GM12864 (cell line): ENCODE data around the gene GALNT17.

Source experiments
- DNase-seq: peaks from one replicate; pipeline ENCODE4 v3.0.0-alpha.2; 2011; ENCODE audit warnings: low read depth
- H3K4me3 ChIP-seq: 2 replicates; pipeline ENCODE4 v1.5.1; 2011; ENCODE audit warnings: mild to moderate bottlenecking, low read depth, low read length, control low read depth
- TF ChIP-seq, protein P1 (sequence below): IDR thresholded peaks from 2 replicates; pipeline ENCODE4 v1.5.1; 2011; ENCODE audit warnings: low read depth, mild to moderate bottlenecking, moderate library complexity, low read length, control low read depth, inconsistent platforms; ENCODE audit errors: missing control alignments

Gene GALNT17

DNA sequence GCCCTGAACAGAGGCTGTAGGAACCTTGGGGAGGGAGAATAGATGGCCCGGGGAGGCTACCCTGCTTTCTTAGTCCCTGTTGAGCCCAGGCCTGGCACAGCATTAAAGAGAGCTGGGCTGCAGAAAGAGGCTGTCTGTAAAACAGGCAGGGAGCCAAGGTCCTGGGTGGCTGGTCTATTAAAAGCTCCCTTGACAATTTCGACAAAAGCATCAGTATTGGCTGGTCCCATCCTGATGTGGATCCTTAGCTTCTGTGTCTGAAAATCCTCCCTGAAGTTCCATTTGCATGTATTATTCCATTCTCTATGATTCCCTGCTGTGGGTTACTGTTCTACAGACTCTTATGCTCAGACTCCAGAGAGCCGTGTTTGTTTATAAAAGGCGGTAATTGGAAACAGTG is 158.5 kb downstream of the GALNT17 start:
- no peak overlapping the region for H3K4me3 ChIP-seq
- TF ChIP-seq, protein P1, sequence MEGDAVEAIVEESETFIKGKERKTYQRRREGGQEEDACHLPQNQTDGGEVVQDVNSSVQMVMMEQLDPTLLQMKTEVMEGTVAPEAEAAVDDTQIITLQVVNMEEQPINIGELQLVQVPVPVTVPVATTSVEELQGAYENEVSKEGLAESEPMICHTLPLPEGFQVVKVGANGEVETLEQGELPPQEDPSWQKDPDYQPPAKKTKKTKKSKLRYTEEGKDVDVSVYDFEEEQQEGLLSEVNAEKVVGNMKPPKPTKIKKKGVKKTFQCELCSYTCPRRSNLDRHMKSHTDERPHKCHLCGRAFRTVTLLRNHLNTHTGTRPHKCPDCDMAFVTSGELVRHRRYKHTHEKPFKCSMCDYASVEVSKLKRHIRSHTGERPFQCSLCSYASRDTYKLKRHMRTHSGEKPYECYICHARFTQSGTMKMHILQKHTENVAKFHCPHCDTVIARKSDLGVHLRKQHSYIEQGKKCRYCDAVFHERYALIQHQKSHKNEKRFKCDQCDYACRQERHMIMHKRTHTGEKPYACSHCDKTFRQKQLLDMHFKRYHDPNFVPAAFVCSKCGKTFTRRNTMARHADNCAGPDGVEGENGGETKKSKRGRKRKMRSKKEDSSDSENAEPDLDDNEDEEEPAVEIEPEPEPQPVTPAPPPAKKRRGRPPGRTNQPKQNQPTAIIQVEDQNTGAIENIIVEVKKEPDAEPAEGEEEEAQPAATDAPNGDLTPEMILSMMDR = no peak
- no peak for DNase-seq

DNA sequence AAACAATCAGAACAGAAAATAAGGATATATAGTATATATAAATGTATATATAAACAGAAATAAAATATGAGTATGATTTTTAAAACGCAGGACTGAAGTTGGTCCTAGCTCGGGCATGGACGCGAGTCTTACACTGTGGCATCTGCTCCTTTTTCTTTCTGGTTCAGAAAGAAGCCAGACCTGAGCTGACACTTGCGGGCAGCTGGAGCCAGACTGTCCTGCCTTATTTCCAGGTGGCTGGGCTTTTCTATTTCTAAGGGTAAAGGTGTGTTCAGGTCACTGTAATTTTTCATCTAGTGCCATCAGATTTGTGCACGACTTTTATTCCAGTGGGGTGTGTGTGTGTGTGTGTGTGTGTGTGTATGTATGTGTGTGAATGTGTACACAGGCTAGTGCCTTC is 166.4 kb downstream of the GALNT17 start:
- no peak for DNase-seq
- no peak overlapping the region for H3K4me3 ChIP-seq
- TF ChIP-seq, protein P1 = no peak

DNA sequence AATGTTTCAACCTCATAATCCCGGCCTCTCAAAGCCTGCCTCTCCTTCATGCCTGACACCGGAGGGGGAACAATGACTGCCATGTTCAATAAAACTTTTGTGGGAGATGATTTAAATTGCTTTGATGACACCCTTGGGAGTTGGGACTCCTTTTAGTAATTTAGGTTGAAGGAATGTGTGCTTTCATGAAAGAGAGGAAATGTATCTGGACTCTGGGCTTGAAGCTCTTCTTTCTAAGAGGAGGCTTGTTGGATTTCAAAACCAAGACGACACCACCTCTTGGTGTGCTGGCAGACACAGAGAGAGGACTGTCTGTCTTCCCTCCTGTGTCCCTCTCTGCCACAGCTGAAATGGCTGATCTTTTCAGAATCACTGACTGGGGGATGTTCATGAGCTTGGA is 168.1 kb downstream of the GALNT17 start:
- TF ChIP-seq, protein P1 = no peak

DNA sequence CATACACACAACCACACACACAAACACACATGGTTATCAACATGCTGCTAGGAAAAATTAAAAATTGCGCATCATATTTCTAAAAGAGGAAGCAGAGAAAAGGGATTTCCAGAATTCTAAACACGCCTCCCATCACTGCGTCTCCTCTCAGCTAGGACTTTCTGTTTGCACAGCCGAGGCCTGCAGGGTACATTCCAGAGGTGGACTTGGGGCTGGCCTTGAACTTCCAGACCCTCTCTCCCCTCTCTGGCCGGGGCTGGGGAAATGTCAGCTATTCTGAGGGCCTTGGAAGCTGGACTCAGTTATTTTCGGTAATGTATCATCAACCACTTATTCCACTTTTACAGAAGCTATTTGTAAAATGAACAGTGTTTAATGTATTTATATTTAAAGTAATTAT is 168.7 kb downstream of the GALNT17 start:
- no peak for DNase-seq
- no peak overlapping the region for H3K4me3 ChIP-seq
- TF ChIP-seq, protein P1 = no peak

More for the DNA sequence above, 168.1 kb downstream of the GALNT17 start:
- H3K4me3 ChIP-seq = no peak overlapping the region
- no peak for DNase-seq

DNA sequence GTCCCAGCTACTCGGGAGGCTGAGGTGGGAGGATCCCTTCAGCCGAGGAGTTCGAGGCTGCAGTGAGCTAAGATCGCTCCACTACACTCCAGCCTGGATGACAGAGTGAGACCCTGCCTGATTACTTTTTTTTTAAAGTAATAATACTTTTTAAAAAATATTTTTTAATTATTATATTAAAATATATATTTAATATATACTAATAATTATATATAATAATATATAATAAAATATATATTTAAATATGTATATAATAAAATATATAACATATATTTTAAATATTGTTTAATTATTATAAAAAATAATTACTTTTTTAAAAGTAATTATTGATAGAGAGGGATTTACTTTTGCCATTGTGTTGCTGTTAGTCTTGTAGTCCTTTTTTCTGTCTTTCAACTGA is 169.2 kb downstream of the GALNT17 start:
- no peak for DNase-seq
- no peak overlapping the region for H3K4me3 ChIP-seq
- TF ChIP-seq, protein P1 = no peak

DNA sequence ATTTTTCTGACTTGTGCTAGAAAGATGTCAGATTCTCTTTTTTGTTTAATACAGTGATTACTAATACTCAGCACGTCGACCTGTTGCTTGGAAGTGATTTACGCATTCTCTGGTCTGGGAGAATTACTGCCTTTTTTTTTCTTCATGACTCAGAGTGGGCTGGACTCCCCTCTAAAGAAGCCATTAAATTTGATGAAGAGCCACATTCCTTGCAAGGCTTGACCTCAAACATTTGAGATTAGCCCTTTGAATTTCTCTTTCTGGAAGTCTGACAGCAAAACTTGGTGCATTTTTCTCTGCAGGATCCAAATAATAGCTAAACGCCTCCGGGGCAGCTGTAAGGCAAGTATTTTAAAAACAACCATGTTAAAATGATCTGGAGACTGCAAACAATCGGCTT is 171.6 kb downstream of the GALNT17 start:
- H3K4me3 ChIP-seq = no peak overlapping the region
- DNase-seq = no peak
- TF ChIP-seq, protein P1 = no peak

DNA sequence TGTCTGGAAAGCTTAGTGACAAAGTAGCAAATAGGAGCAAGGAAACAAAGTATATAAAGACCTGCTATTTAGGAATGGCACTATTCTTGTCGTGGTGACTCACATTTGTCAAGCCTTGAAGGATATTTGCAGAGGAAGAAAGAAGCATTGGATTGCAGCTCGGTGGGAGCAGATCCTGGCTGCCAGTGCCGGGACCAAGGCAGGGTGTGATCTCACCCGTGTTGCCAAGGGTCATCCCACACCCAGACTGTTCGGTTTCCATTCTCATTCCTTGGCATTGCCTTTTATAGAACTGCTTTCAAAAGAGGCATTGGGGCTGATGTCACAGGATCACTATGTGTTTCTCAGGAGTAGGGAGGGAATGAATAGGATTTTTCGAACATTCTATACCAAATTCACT is 176.2 kb downstream of the GALNT17 start:
- TF ChIP-seq, protein P1 = no peak
- no peak for DNase-seq
- no peak overlapping the region for H3K4me3 ChIP-seq
